HEK293 (cell line): ENCODE results near the gene INSYN2B.
A peak's percentile ranks its signal among the peaks of the same experiment; 100 is the strongest.

ENCODE experiments used
- CTCF ChIA-PET: fragments of 350-600 bp; formaldehyde crosslinking; extraction: SDS; loops from one replicate; lab custom pipeline; 2021; ENCODE audit warnings: antibody characterized with exemption; lab: Yijun Ruan, JAX
- POLR2A ChIA-PET: fragments of 300-600 bp; formaldehyde crosslinking; extraction: SDS; loops from one replicate; lab custom pipeline; 2020; ENCODE audit warnings: antibody characterized with exemption, inconsistent platforms; lab: Yijun Ruan, JAX
- H3K27ac ChIP-seq: fragments of 200-500 bp; sonication (Bioruptor generic); 2 replicates; pipeline ENCODE4 v1.5.1; 2014; ENCODE audit warnings: low read depth, low read length, control low read depth, inconsistent platforms; ENCODE audit errors: extremely low read depth
- H3K36me3 ChIP-seq, 2 experiments: fragments of 200-500 bp in 1 of 2; sonication (Bioruptor generic) in 1 of 2; 1 replicate in 1 of 2; 2 replicates in 1 of 2; pipeline ENCODE4 v1.5.1; 2014 to 2017; ENCODE audit warnings: inconsistent platforms in 2 of 2, low read length in 2 of 2; ENCODE audit not compliant: control insufficient read depth in 2 of 2, insufficient read depth in 1 of 2
- H3K4me1 ChIP-seq: fragments of 200-500 bp; sonication (Bioruptor generic); 2 replicates; pipeline ENCODE4 v1.5.1; 2014; ENCODE audit warnings: mild to moderate bottlenecking, low read length, inconsistent platforms; ENCODE audit not compliant: control insufficient read depth, insufficient read depth
- H3K4me3 ChIP-seq: 2 replicates; pipeline ENCODE4 v1.5.1; 2011; ENCODE audit warnings: low read depth, mild to moderate bottlenecking, control low read depth, low read length, moderate library complexity
- H3K9me3 ChIP-seq: fragments of 200-500 bp; sonication (Bioruptor generic); 2 replicates; pipeline ENCODE4 v1.5.1; 2014; ENCODE audit warnings: low read depth, low read length, inconsistent platforms; ENCODE audit not compliant: control insufficient read depth, insufficient read depth
- GLIS1 ChIP-seq: fragments of 450-650 bp; formaldehyde crosslinking; IDR thresholded peaks from 2 replicates; pipeline ENCODE4 v1.5.1; 2016; ENCODE audit warnings: missing biosample characterization, missing genetic modification characterization
- PRDM4 ChIP-seq: fragments of 450-650 bp; formaldehyde crosslinking; IDR thresholded peaks from 2 replicates; pipeline ENCODE4 v1.5.1; 2017; ENCODE audit warnings: missing biosample characterization, missing genetic modification characterization
- REPIN1 ChIP-seq: fragments of 450-650 bp; formaldehyde crosslinking; IDR thresholded peaks from 2 replicates; pipeline ENCODE4 v1.5.1; 2017; ENCODE audit warnings: missing biosample characterization, missing genetic modification characterization, low read depth
- REST ChIP-seq: fragments of 450-650 bp; formaldehyde crosslinking; IDR thresholded peaks from 2 replicates; pipeline ENCODE4 v1.5.1; 2016; ENCODE audit warnings: missing biosample characterization, missing genetic modification characterization
- TSHZ1 ChIP-seq: fragments of 450-650 bp; formaldehyde crosslinking; IDR thresholded peaks from 2 replicates; pipeline ENCODE4 v1.5.1; 2016; ENCODE audit warnings: missing biosample characterization, missing genetic modification characterization, borderline replicate concordance
- ZBTB21 ChIP-seq: fragments of 450-650 bp; formaldehyde crosslinking; IDR thresholded peaks from 2 replicates; pipeline ENCODE4 v1.5.1; 2017; ENCODE audit warnings: missing biosample characterization, missing genetic modification characterization
- ZFP37 ChIP-seq: fragments of 450-650 bp; formaldehyde crosslinking; IDR thresholded peaks from 2 replicates; pipeline ENCODE4 v1.5.1; 2016; ENCODE audit warnings: missing biosample characterization, missing genetic modification characterization
- ZNF174 ChIP-seq: fragments of 450-650 bp; formaldehyde crosslinking; IDR thresholded peaks from 2 replicates; pipeline ENCODE4 v1.5.0; 2017; ENCODE audit warnings: missing biosample characterization, mild to moderate bottlenecking, missing genetic modification characterization
- ZNF248 ChIP-seq: fragments of 450-650 bp; formaldehyde crosslinking; IDR thresholded peaks from 2 replicates; pipeline ENCODE4 v1.5.1; 2017; ENCODE audit warnings: missing biosample characterization, missing genetic modification characterization
- ZNF366 ChIP-seq: fragments of 450-650 bp; formaldehyde crosslinking; conservative IDR thresholded peaks from 2 replicates; pipeline ENCODE4 v1.5.1; 2016; ENCODE audit warnings: missing biosample characterization, missing genetic modification characterization
- ZNF398 ChIP-seq: fragments of 450-650 bp; formaldehyde crosslinking; IDR thresholded peaks from 2 replicates; pipeline ENCODE4 v1.5.1; 2017; ENCODE audit warnings: missing biosample characterization, missing genetic modification characterization
- ZNF544 ChIP-seq: fragments of 450-650 bp; formaldehyde crosslinking; IDR thresholded peaks from 2 replicates; pipeline ENCODE4 v1.5.0; 2017; ENCODE audit warnings: missing biosample characterization, missing genetic modification characterization
- ZNF555 ChIP-seq: fragments of 450-650 bp; formaldehyde crosslinking; conservative IDR thresholded peaks from 2 replicates; pipeline ENCODE4 v1.5.1; 2017; ENCODE audit warnings: missing biosample characterization, mild to moderate bottlenecking, missing genetic modification characterization, inconsistent platforms
- ZNF664 ChIP-seq: fragments of 450-650 bp; formaldehyde crosslinking; IDR thresholded peaks from 2 replicates; pipeline ENCODE4 v1.5.1; 2016; ENCODE audit warnings: missing biosample characterization, missing genetic modification characterization
- ZNF704 ChIP-seq: fragments of 450-650 bp; formaldehyde crosslinking; IDR thresholded peaks from 2 replicates; pipeline ENCODE4 v1.5.1; 2016; ENCODE audit warnings: missing biosample characterization, missing genetic modification characterization
- ZNF837 ChIP-seq: fragments of 450-650 bp; formaldehyde crosslinking; IDR thresholded peaks from 2 replicates; pipeline ENCODE4 v1.5.1; 2016; ENCODE audit warnings: missing biosample characterization, missing genetic modification characterization
- ZNF843 ChIP-seq: fragments of 450-650 bp; formaldehyde crosslinking; IDR thresholded peaks from 2 replicates; pipeline ENCODE4 v1.5.1; 2016; ENCODE audit warnings: missing biosample characterization, missing genetic modification characterization
- ZSCAN16 ChIP-seq: fragments of 450-650 bp; formaldehyde crosslinking; IDR thresholded peaks from 2 replicates; pipeline ENCODE4 v1.5.1; 2016; ENCODE audit warnings: missing biosample characterization, missing genetic modification characterization

Gene INSYN2B

GRCh38 chr5:169944922-169945680, 35.2 kb downstream of the INSYN2B start:
- Histone ChIP-seq H3K4me3 (no peak overlapping the region), H3K27ac (no peak overlapping the region), H3K4me1 (no peaks in the 10 kb centered on the region), H3K36me3 (no peaks in the 10 kb centered on the region), H3K9me3 (no peaks in the 10 kb centered on the region)
- POLR2A ChIA-PET, result no interaction called here
- TF ChIP-seq ZNF837 (tag by site-specific recombination), result no peak
- no peak for TF ChIP-seq ZNF398
- peak; percentile 51; the same call in 1 of the 2 replicates for TF ChIP-seq ZNF664 (tag by site-specific recombination)
- TF ChIP-seq ZNF174 (tag by site-specific recombination), result no peak
- TF ChIP-seq REPIN1 (tag by site-specific recombination), result no peak
- no peak for TF ChIP-seq ZNF704 (tag by site-specific recombination)
- TF ChIP-seq ZNF544 (tag by site-specific recombination), result 0 out of 2 replicates have a peak, but pooled peaks have one; percentile 14
- no peak for TF ChIP-seq ZBTB21 (tag by site-specific recombination)
- TF ChIP-seq ZFP37, result no peak
- CTCF ChIA-PET, result interaction anchor here (0.6 to 2.4 kb wide), 2 partner anchors 35 to 1401 kb away, joined by 3 to 10 read pairs; partner anchors contain the start of gene INSYN2B

- CTCF ChIA-PET, result interaction anchor here (2.4 kb wide), 1 partner anchor 36 kb away, joined by 10 read pairs; the partner anchor contains the start of gene INSYN2B
- Histone ChIP-seq H3K4me3 (no peak overlapping the region), H3K36me3 (no peaks in the 10 kb centered on the region), H3K9me3 (no peaks in the 10 kb centered on the region), H3K27ac (no peak overlapping the region), H3K4me1 (no peaks in the 10 kb centered on the region)
- POLR2A ChIA-PET, result no interaction called here
- TF ChIP-seq ZNF843 (no peak), REST (no peak), ZNF555 (no peak), ZNF248 (tag by site-specific recombination) (no peak), PRDM4 (no peak), GLIS1 (tag by site-specific recombination) (no peak), ZSCAN16 (tag by site-specific recombination) (no peak), ZNF366 (tag by site-specific recombination) (no peak), TSHZ1 (tag by site-specific recombination) (no peak)
Observed at GRCh38 chr5:169944115-169944514, 36.2 kb downstream of the INSYN2B start.
